Measurements from ENCODE around the gene IL23R.
"Not testable (repeated sequence)": the region's sequence is repeated elsewhere in the genome, so short reads cannot be mapped to it uniquely, and the experiment has no call there.

IL23R gene

GRCh38 chr1:67166196-67166595 lies at the start of gene IL23R:
IL23R (plus strand) TSS chr1:67166454; CDS start chr1:67168121, 1,667 bp downstream.
- FAIRE-seq (peak; percentile 96), DNase-seq (ENCODE audit: insufficient read length, low spot score) (peak; percentile 32)

GRCh38 chr1:67118191-67118590 lies 48.1 kb upstream of the IL23R start:
- FAIRE-seq (no peak), DNase-seq (ENCODE audit: insufficient read length, low spot score) (no peak)

- FAIRE-seq: no peak
Observed at GRCh38 chr1:67118646-67119045, 47.6 kb upstream of the IL23R start.

GRCh38 chr1:67120855-67121619 lies 45.2 kb upstream of the IL23R start:
- FAIRE-seq (no peak), DNase-seq (ENCODE audit: insufficient read length, low spot score) (no peak)

More at GRCh38 chr1:67118646-67119045, 47.6 kb upstream of the IL23R start:
- no peak for DNase-seq (ENCODE audit: insufficient read length, low spot score)

GRCh38 chr1:67124455-67124854 lies 41.8 kb upstream of the IL23R start:
- DNase-seq (ENCODE audit: insufficient read length, low spot score) (no peak), FAIRE-seq (no peak)

- FAIRE-seq (no peak), DNase-seq (ENCODE audit: insufficient read length, low spot score) (no peak)
Observed at GRCh38 chr1:67126111-67126746, 40.0 kb upstream of the IL23R start.

- DNase-seq (ENCODE audit: insufficient read length, low spot score) (no peak), FAIRE-seq (no peak)
Observed at GRCh38 chr1:67126974-67127373, 39.3 kb upstream of the IL23R start.

GRCh38 chr1:67130673-67131072 lies 35.6 kb upstream of the IL23R start:
- DNase-seq (ENCODE audit: insufficient read length, low spot score) (no peak), FAIRE-seq (no peak)

- FAIRE-seq (no peak), DNase-seq (ENCODE audit: insufficient read length, low spot score) (no peak)
Observed at GRCh38 chr1:67133177-67133576, 33.1 kb upstream of the IL23R start.

- DNase-seq (ENCODE audit: insufficient read length, low spot score): no peak
- no peak for FAIRE-seq
Observed at GRCh38 chr1:67134695-67135094, 31.6 kb upstream of the IL23R start, which contains the start of gene C1orf141. C1orf141 (minus strand) TSS chr1:67134970; CDS start chr1:67127240, 7,730 bp downstream.

GRCh38 chr1:67135354-67135753 lies 30.9 kb upstream of the IL23R start:
- FAIRE-seq (no peak), DNase-seq (ENCODE audit: insufficient read length, low spot score) (no peak)

GRCh38 chr1:67137307-67137753 lies 28.9 kb upstream of the IL23R start:
- DNase-seq (ENCODE audit: insufficient read length, low spot score) (no peak), FAIRE-seq (peak; percentile 11)

- FAIRE-seq: no peak
- no peak for DNase-seq (ENCODE audit: insufficient read length, low spot score)
Observed at GRCh38 chr1:67138813-67139499, 27.3 kb upstream of the IL23R start.

GRCh38 chr1:67140460-67140859 lies 25.8 kb upstream of the IL23R start:
- DNase-seq (ENCODE audit: insufficient read length, low spot score) (no peak), FAIRE-seq (no peak)

- FAIRE-seq; DNase-seq (ENCODE audit: insufficient read length, low spot score): not testable (repeated sequence)
Observed at GRCh38 chr1:67141832-67142231, 24.4 kb upstream of the IL23R start.

GRCh38 chr1:67142931-67143330 lies 23.3 kb upstream of the IL23R start:
- DNase-seq (ENCODE audit: insufficient read length, low spot score): no peak
- FAIRE-seq: no peak

- DNase-seq (ENCODE audit: insufficient read length, low spot score): no peak
- FAIRE-seq: no peak
Observed at GRCh38 chr1:67143966-67144365, 22.3 kb upstream of the IL23R start.

GRCh38 chr1:67144696-67145095 lies 21.6 kb upstream of the IL23R start:
- no peak for DNase-seq (ENCODE audit: insufficient read length, low spot score)

GRCh38 chr1:67146101-67146500 lies 20.2 kb upstream of the IL23R start:
- FAIRE-seq: no peak
- DNase-seq (ENCODE audit: insufficient read length, low spot score): no peak

More at GRCh38 chr1:67144696-67145095, 21.6 kb upstream of the IL23R start:
- FAIRE-seq: no peak

GRCh38 chr1:67146539-67146938 lies 19.7 kb upstream of the IL23R start:
- FAIRE-seq: peak; percentile 56
- no peak for DNase-seq (ENCODE audit: insufficient read length, low spot score)

GRCh38 chr1:67147973-67148372 lies 18.3 kb upstream of the IL23R start:
- not testable (repeated sequence) for DNase-seq (ENCODE audit: insufficient read length, low spot score); FAIRE-seq

Data from GM19239 (cell line).